A673 (cell line): ENCODE data around the gene TIAM1. TPM values are rescaled to one million over a fixed set of nuclear protein-coding genes. Genes with fewer than 3 reads are reported as not detected.

Experiments used
- BruUV-seq: library from RNA; stranded (reverse); fragments of 400-500 nt; replicated peaks from 2 replicates; lab custom pipeline; 2021; lab: Mats Ljungman, UMichigan
- CTCF ChIA-PET: fragments of 300-600 bp; sonication (Branson Sonifier 250); formaldehyde crosslinking; loops from one replicate; lab custom pipeline; 2022; ENCODE audit warnings: antibody characterized with exemption; lab: Charles Lee
- POLR2A ChIA-PET: fragments of 300-600 bp; sonication (Branson Sonifier 250); formaldehyde crosslinking; loops from one replicate; lab custom pipeline; 2022; ENCODE audit warnings: antibody characterized with exemption; ENCODE audit not compliant: low non-redundant PET; lab: Charles Lee
- DNase-seq: peaks from one replicate; pipeline ENCODE4 v3.0.0-alpha.2; 2015; ENCODE audit warnings: low spot score
- H3K27ac ChIP-seq: fragments of 200-600 bp; sonication (generic); 2 replicates; pipeline ENCODE4 v1.5.1; 2016; ENCODE audit warnings: mixed run types, low read depth, mild to moderate bottlenecking, mixed read lengths, antibody characterized with exemption, low read length; ENCODE audit not compliant: poor library complexity, severe bottlenecking
- H3K27me3 ChIP-seq: fragments of 200-600 bp; sonication (generic); replicated peaks from 2 replicates; pipeline ENCODE4 v1.6.1; 2017; ENCODE audit warnings: mixed run types, low read depth, mild to moderate bottlenecking, mixed read lengths, antibody characterized with exemption, low read length; ENCODE audit not compliant: insufficient read depth, poor library complexity
- H3K36me3 ChIP-seq: fragments of 200-600 bp; sonication (generic); 2 replicates; pipeline ENCODE4 v1.6.1; 2016; ENCODE audit warnings: mixed run types, mild to moderate bottlenecking, mixed read lengths, antibody characterized with exemption, low read length; ENCODE audit not compliant: insufficient read depth, poor library complexity, severe bottlenecking
- H3K4me1 ChIP-seq: fragments of 200-600 bp; sonication (generic); 2 replicates; pipeline ENCODE4 v1.6.1; 2017; ENCODE audit warnings: mixed run types, mild to moderate bottlenecking, mixed read lengths, antibody characterized with exemption, low read length; ENCODE audit not compliant: insufficient read depth, poor library complexity, severe bottlenecking
- H3K4me3 ChIP-seq: fragments of 200-600 bp; sonication (generic); 2 replicates; pipeline ENCODE4 v1.5.1; 2016; ENCODE audit warnings: low read depth, mixed run types, mild to moderate bottlenecking, mixed read lengths, low read length; ENCODE audit not compliant: poor library complexity, severe bottlenecking
- H3K9me3 ChIP-seq: fragments of 200-600 bp; sonication (generic); 2 replicates; pipeline ENCODE4 v1.6.1; 2016; ENCODE audit warnings: mixed run types, low read depth, mild to moderate bottlenecking, mixed read lengths, antibody characterized with exemption, low read length; ENCODE audit not compliant: poor library complexity, severe bottlenecking
- CTCF ChIP-seq: fragments of 300-800, 200-600 bp; sonication (generic); conservative IDR thresholded peaks from 2 replicates; pipeline ENCODE4 v1.5.1; 2017; ENCODE audit warnings: low read depth, mild to moderate bottlenecking, antibody characterized with exemption, low read length, moderate library complexity, mixed read lengths
- EZH2 ChIP-seq: fragments of 200-600 bp; sonication (generic); IDR thresholded peaks from 2 replicates; pipeline ENCODE4 v1.6.1; 2017; ENCODE audit warnings: borderline replicate concordance, low read depth, mild to moderate bottlenecking, mixed read lengths, antibody characterized with exemption, low read length; ENCODE audit not compliant: poor library complexity, severe bottlenecking
- intact Hi-C: fragments of 100-400 bp; cut with micrococcal nuclease; formaldehyde crosslinking; loops from one replicate; pipeline ENCODE4 v1.10.0; 2022; ENCODE audit not compliant: unreplicated experiment
- total RNA-seq: library from RNA; stranded (reverse); gene quantifications from 2 replicates; pipeline ENCODE4 v1.2.3, GENCODE V29; 2021

The TIAM1 gene
- total RNA-seq, 1 experiment from 2014 or later = 9.6 TPM

- Histone ChIP-seq H3K4me1 (no peaks in the 10 kb centered on the region), H3K4me3 (no peak overlapping the region), H3K27ac (no peak overlapping the region), H3K36me3 (no peaks in the 10 kb centered on the region), H3K9me3 (no peaks in the 10 kb centered on the region), H3K27me3 (no peaks in the 10 kb centered on the region)
- ChIA-PET CTCF (no interaction called here), POLR2A (no interaction called here)
- no peak for DNase-seq
- intact Hi-C loops = no loop called here
- no TSS peak for BruUV-seq
- TF ChIP-seq EZH2 (no peak), CTCF (no peak)
Observed at GRCh38 chr21:31110430-31110829, 233.6 kb downstream of the TIAM1 start.

GRCh38 chr21:31107871-31108270, 236.2 kb downstream of the TIAM1 start:
- intact Hi-C loops = no loop called here
- CTCF ChIA-PET = no interaction called here
- DNase-seq = no peak
- TF ChIP-seq EZH2 (no peak), CTCF (no peak)
- H3K4me1 ChIP-seq = no peaks in the 10 kb centered on the region
- BruUV-seq = no TSS peak
- no peaks in the 10 kb centered on the region for H3K27me3 ChIP-seq
- H3K4me3 ChIP-seq = no peak overlapping the region
- no peaks in the 10 kb centered on the region for H3K36me3 ChIP-seq
- no peaks in the 10 kb centered on the region for H3K9me3 ChIP-seq
- POLR2A ChIA-PET = no interaction called here
- H3K27ac ChIP-seq = no peak overlapping the region

- intact Hi-C loops = no loop called here
- Histone ChIP-seq H3K9me3 (no peaks in the 10 kb centered on the region), H3K4me3 (no peak overlapping the region), H3K27ac (no peak overlapping the region), H3K27me3 (no peaks in the 10 kb centered on the region), H3K4me1 (no peaks in the 10 kb centered on the region), H3K36me3 (no peaks in the 10 kb centered on the region)
- POLR2A ChIA-PET = no interaction called here
- DNase-seq = no peak
- TF ChIP-seq CTCF = no peak
- TF ChIP-seq EZH2 = no peak
- CTCF ChIA-PET = no interaction called here
- no TSS peak for BruUV-seq
Observed at GRCh38 chr21:31107176-31107785, 236.8 kb downstream of the TIAM1 start.
